Mesendoderm (in vitro differentiated cells): ENCODE data around the gene TIMD4.

Source experiments
- DNase-seq: peaks from one replicate; pipeline ENCODE4 v3.0.0; 2013
- H2AK5ac ChIP-seq: 2 replicates; pipeline ENCODE4 v1.6.1; 2013; ENCODE audit warnings: low read length, inconsistent platforms
- H2BK120ac ChIP-seq: 2 replicates; pipeline ENCODE4 v1.6.1; 2013; ENCODE audit warnings: low read depth, mild to moderate bottlenecking, low read length, moderate library complexity, mixed read lengths
- H2BK15ac ChIP-seq: replicated peaks from 2 replicates; pipeline ENCODE4 v1.6.1; 2013; ENCODE audit warnings: low read depth, mild to moderate bottlenecking, moderate library complexity
- H2BK5ac ChIP-seq: 2 replicates; pipeline ENCODE4 v1.6.1; 2013; ENCODE audit warnings: low read length, inconsistent platforms
- H3K18ac ChIP-seq: 2 replicates; pipeline ENCODE4 v1.6.1; 2013; ENCODE audit warnings: mild to moderate bottlenecking, low read length, mixed read lengths
- H3K23ac ChIP-seq: one replicate; pipeline ENCODE4 v1.6.1; 2013; ENCODE audit warnings: low read length
- H3K27ac ChIP-seq: 2 replicates; pipeline ENCODE4 v1.5.1; 2013; ENCODE audit warnings: low read depth, mild to moderate bottlenecking, inconsistent platforms, low read length, moderate library complexity
- H3K27me3 ChIP-seq: 2 replicates; pipeline ENCODE4 v1.6.1; 2013; ENCODE audit warnings: low read length, control low read depth, mild to moderate bottlenecking, inconsistent platforms; ENCODE audit not compliant: insufficient read depth, poor library complexity
- H3K36me3 ChIP-seq: 2 replicates; pipeline ENCODE4 v1.6.1; 2013; ENCODE audit warnings: low read length, inconsistent platforms; ENCODE audit not compliant: control insufficient read depth, insufficient read depth
- H3K4ac ChIP-seq: one replicate; pipeline ENCODE4 v1.6.1; 2013; ENCODE audit warnings: low read depth, mild to moderate bottlenecking, low read length, moderate library complexity
- H3K4me1 ChIP-seq: 2 replicates; pipeline ENCODE4 v1.6.1; 2013; ENCODE audit warnings: low read depth, low read length, inconsistent platforms; ENCODE audit not compliant: control insufficient read depth
- H3K4me2 ChIP-seq: 2 replicates; pipeline ENCODE4 v1.6.1; 2013; ENCODE audit warnings: low read length
- H3K4me3 ChIP-seq: 2 replicates; pipeline ENCODE4 v1.5.1; 2013; ENCODE audit warnings: mild to moderate bottlenecking, low read length
- H3K56ac ChIP-seq: one replicate; pipeline ENCODE4 v1.6.1; 2013; ENCODE audit warnings: low read length
- H3K79me1 ChIP-seq: 2 replicates; pipeline ENCODE4 v1.6.1; 2013; ENCODE audit warnings: low read length, inconsistent platforms
- H3K79me2 ChIP-seq: 2 replicates; pipeline ENCODE4 v1.6.1; 2013; ENCODE audit warnings: mild to moderate bottlenecking, low read length; ENCODE audit not compliant: control insufficient read depth, insufficient read depth
- H3K9ac ChIP-seq: 2 replicates; pipeline ENCODE4 v1.6.1; 2013; ENCODE audit warnings: low read length, inconsistent platforms
- H4K5ac ChIP-seq: one replicate; pipeline ENCODE4 v1.6.1; 2013; ENCODE audit warnings: low read length
- H4K8ac ChIP-seq: one replicate; pipeline ENCODE4 v1.6.1; 2013; ENCODE audit warnings: low read depth, mild to moderate bottlenecking, control low read depth, low read length, moderate library complexity
- WGBS: extraction: QIAGEN DNeasy Blood & Tissue Kit; methylation state at CpG from one replicate; pipeline ENCODE4 v1.1.7; 2013; ENCODE audit warnings: low lambda C conversion rate, missing lambda C conversion rate; ENCODE audit not compliant: insufficient coverage; ENCODE audit errors: extremely low coverage; 5-methylcytosine and 5-hydroxymethylcytosine counted together

Gene TIMD4

GRCh38 chr5:156893517-156893916, 69.5 kb downstream of the TIMD4 start:
- H2BK120ac ChIP-seq, result no peak overlapping the region

DNA sequence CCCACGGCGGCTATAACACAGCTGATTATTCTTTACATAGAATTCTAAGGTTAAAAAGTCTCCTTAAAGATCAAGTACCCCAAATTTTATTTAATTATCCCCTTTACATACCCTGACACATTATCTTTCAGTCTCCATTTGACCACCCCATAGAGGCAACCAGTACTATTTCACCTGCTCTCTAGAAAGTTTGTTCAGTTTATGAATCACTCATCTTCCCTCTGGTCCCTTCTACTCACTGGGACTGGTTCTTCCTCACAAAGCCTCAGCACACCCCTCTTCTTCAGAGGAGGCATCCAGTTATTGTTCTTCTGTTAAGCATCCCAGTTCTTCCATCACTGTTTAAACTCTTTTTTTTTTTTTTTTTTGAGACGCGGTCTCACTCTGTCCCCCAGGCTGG, 70.2 kb downstream of the TIMD4 start:
- no CpG with 5 or more reads among the region's 4 CpGs for WGBS
- no peaks in the 10 kb centered on the region for H3K4me1 ChIP-seq
- H3K9ac ChIP-seq, result no peak overlapping the region
- H2BK120ac ChIP-seq, result no peak overlapping the region
- no peak overlapping the region for H3K4ac ChIP-seq
- H3K56ac ChIP-seq, result no peak overlapping the region
- no peaks in the 10 kb centered on the region for H3K79me1 ChIP-seq
- no peaks in the 10 kb centered on the region for H3K79me2 ChIP-seq
- H3K4me3 ChIP-seq, result no peak overlapping the region
- no peak overlapping the region for H3K18ac ChIP-seq
- no peak overlapping the region for H4K8ac ChIP-seq
- no peak overlapping the region for H3K4me2 ChIP-seq
- H2AK5ac ChIP-seq, result no peak overlapping the region
- no peaks in the 10 kb centered on the region for H3K27me3 ChIP-seq
- no peak overlapping the region for H4K5ac ChIP-seq
- H3K36me3 ChIP-seq, result no peaks in the 10 kb centered on the region
- H3K27ac ChIP-seq, result no peak overlapping the region
- no peak overlapping the region for H3K23ac ChIP-seq
- no peak overlapping the region for H2BK15ac ChIP-seq
- DNase-seq, result no peak
- no peak overlapping the region for H2BK5ac ChIP-seq

More at GRCh38 chr5:156893517-156893916, 69.5 kb downstream of the TIMD4 start:
- Histone ChIP-seq H3K79me2 (no peaks in the 10 kb centered on the region), H3K4me2 (no peak overlapping the region), H3K36me3 (no peaks in the 10 kb centered on the region), H4K5ac (no peak overlapping the region), H3K4ac (no peak overlapping the region), H2BK15ac (no peak overlapping the region), H3K4me3 (no peak overlapping the region), H3K79me1 (no peaks in the 10 kb centered on the region), H3K4me1 (no peaks in the 10 kb centered on the region), H2BK5ac (no peak overlapping the region), H3K9ac (no peak overlapping the region), H3K56ac (no peak overlapping the region), H2AK5ac (no peak overlapping the region), H3K18ac (no peak overlapping the region), H3K23ac (no peak overlapping the region), H4K8ac (no peak overlapping the region), H3K27me3 (no peaks in the 10 kb centered on the region), H3K27ac (no peak overlapping the region)
- WGBS, result no CpG with 5 or more reads among the region's 1 CpG
- no peak for DNase-seq

GRCh38 chr5:156892223-156892622, 70.8 kb downstream of the TIMD4 start:
- no peaks in the 10 kb centered on the region for H3K27me3 ChIP-seq
- DNase-seq, result peak; percentile 19

GRCh38 chr5:156888520-156888919, 74.5 kb downstream of the TIMD4 start:
- Histone ChIP-seq H2BK120ac (no peak overlapping the region), H3K79me1 (no peaks in the 10 kb centered on the region), H4K5ac (no peak overlapping the region), H3K9ac (no peak overlapping the region), H3K4me2 (no peak overlapping the region), H3K36me3 (no peaks in the 10 kb centered on the region), H3K23ac (no peak overlapping the region), H3K4me1 (no peaks in the 10 kb centered on the region), H2BK5ac (no peak overlapping the region), H3K56ac (no peak overlapping the region), H4K8ac (no peak overlapping the region), H3K79me2 (no peaks in the 10 kb centered on the region), H2AK5ac (no peak overlapping the region), H3K4me3 (no peak overlapping the region), H3K27me3 (no peaks in the 10 kb centered on the region), H3K4ac (no peak overlapping the region), H3K27ac (no peak overlapping the region), H2BK15ac (no peak overlapping the region), H3K18ac (no peak overlapping the region)
- WGBS, result no CpG with 5 or more reads among the region's 2 CpGs
- no peak for DNase-seq

More at GRCh38 chr5:156892223-156892622, 70.8 kb downstream of the TIMD4 start:
- H2BK15ac ChIP-seq, result no peak overlapping the region
- no peak overlapping the region for H3K18ac ChIP-seq
- H3K4me2 ChIP-seq, result no peak overlapping the region
- no peak overlapping the region for H2AK5ac ChIP-seq
- H2BK5ac ChIP-seq, result no peak overlapping the region
- no peak overlapping the region for H3K9ac ChIP-seq
- H3K4me3 ChIP-seq, result no peak overlapping the region
- H3K27ac ChIP-seq, result no peak overlapping the region
- no peaks in the 10 kb centered on the region for H3K36me3 ChIP-seq
- H3K4me1 ChIP-seq, result no peaks in the 10 kb centered on the region
- no peak overlapping the region for H4K8ac ChIP-seq
- no peak overlapping the region for H3K56ac ChIP-seq
- no peak overlapping the region for H2BK120ac ChIP-seq
- no peak overlapping the region for H3K23ac ChIP-seq
- no peak overlapping the region for H3K4ac ChIP-seq
- WGBS, result no CpG with 5 or more reads among the region's 1 CpG
- H4K5ac ChIP-seq, result no peak overlapping the region
- H3K79me2 ChIP-seq, result no peaks in the 10 kb centered on the region
- H3K79me1 ChIP-seq, result no peaks in the 10 kb centered on the region

GRCh38 chr5:156883316-156883875, 79.6 kb downstream of the TIMD4 start:
- no CpG with 5 or more reads among the region's 3 CpGs for WGBS
- Histone ChIP-seq H2AK5ac (no peak overlapping the region), H2BK15ac (no peak overlapping the region), H3K27me3 (no peaks in the 10 kb centered on the region), H2BK120ac (no peak overlapping the region), H3K9ac (no peak overlapping the region), H4K8ac (no peak overlapping the region), H2BK5ac (no peak overlapping the region), H3K18ac (no peak overlapping the region), H3K4me1 (no peaks in the 10 kb centered on the region), H3K36me3 (no peaks in the 10 kb centered on the region), H3K4ac (no peak overlapping the region), H3K79me1 (no peaks in the 10 kb centered on the region), H3K79me2 (no peaks in the 10 kb centered on the region), H3K27ac (no peak overlapping the region), H3K4me3 (no peak overlapping the region), H3K4me2 (no peak overlapping the region), H3K56ac (no peak overlapping the region), H3K23ac (no peak overlapping the region), H4K5ac (no peak overlapping the region)
- no peak for DNase-seq

DNA sequence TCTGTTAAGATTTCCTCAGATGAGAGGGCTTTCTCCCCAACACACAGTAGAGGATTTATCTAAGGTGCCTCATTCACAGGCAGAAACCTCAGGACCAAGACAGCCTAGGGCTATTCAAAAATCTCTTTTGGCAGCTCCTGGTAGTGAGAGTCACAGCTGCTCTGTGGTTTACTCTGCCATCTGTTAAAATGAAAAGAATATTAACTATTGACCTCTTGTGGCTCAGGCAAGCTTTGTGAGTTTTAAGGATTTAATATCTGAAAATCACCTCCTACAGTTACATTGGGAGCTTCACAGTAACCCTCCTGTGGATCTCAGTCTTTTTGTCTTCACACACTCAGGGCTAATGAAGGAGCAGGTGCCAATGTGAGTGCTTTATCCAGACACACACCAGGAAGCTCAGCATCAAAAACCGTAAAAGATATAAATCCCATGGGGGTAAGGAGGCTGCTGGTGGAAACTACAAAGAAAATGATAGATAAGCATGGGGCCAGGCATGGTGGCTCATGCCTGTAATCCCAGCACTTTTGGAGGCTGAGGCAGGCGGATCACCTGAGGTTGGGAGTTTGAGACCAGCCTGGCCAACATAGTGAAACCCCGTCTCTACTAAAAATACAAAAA, 83.3 kb downstream of the TIMD4 start:
- Histone ChIP-seq H3K4me3 (no peak overlapping the region), H2BK15ac (no peak overlapping the region), H3K9ac (no peak overlapping the region), H3K56ac (no peak overlapping the region), H3K36me3 (no peaks in the 10 kb centered on the region), H4K5ac (no peak overlapping the region), H3K79me1 (no peaks in the 10 kb centered on the region), H3K27me3 (no peaks in the 10 kb centered on the region), H3K23ac (no peak overlapping the region), H2AK5ac (no peak overlapping the region), H3K4ac (no peak overlapping the region), H2BK5ac (no peak overlapping the region), H2BK120ac (no peak overlapping the region), H3K4me2 (no peak overlapping the region), H3K18ac (no peak overlapping the region), H3K27ac (no peak overlapping the region), H3K79me2 (no peaks in the 10 kb centered on the region), H3K4me1 (no peaks in the 10 kb centered on the region), H4K8ac (no peak overlapping the region)
- no CpG with 5 or more reads among the region's 3 CpGs for WGBS
- DNase-seq, result no peak
